Measurements from ENCODE around the gene HINFP.
"Not testable (repeated sequence)": the region's sequence is repeated elsewhere in the genome, so short reads cannot be mapped to it uniquely, and the experiment has no call there.

The HINFP gene

GRCh38 chr11:119125821-119126220 is 4.4 kb downstream of the HINFP start:
- no peak for DNase-seq
- Histone ChIP-seq H3K36me3 (peaks cover 40% of the 10 kb centered on the region), H3K27ac (no peak overlapping the region), H3K4me3 (ENCODE audit: low read depth, low read length) (no peak overlapping the region), H3K27me3 (ENCODE audit: insufficient read depth, low read depth, severe bottlenecking) (no peaks in the 10 kb centered on the region), H3K9me3 (ENCODE audit: severe bottlenecking) (no peaks in the 10 kb centered on the region)
- TF ChIP-seq CTCF (IDR thresholded peaks at IDR 0.05; ENCODE audit: low read depth, low read length): no peak

GRCh38 chr11:119126675-119127268 is 5.4 kb downstream of the HINFP start:
- H3K36me3 ChIP-seq: peaks cover 46% of the 10 kb centered on the region
- H3K27ac ChIP-seq: no peak overlapping the region
- H3K9me3 ChIP-seq (ENCODE audit: severe bottlenecking): no peaks in the 10 kb centered on the region
- DNase-seq: no peak
- no peak for TF ChIP-seq CTCF (IDR thresholded peaks at IDR 0.05; ENCODE audit: low read depth, low read length)
- no peak overlapping the region for H3K4me3 ChIP-seq (ENCODE audit: low read depth, low read length)
- no peaks in the 10 kb centered on the region for H3K27me3 ChIP-seq (ENCODE audit: insufficient read depth, low read depth, severe bottlenecking)

DNA sequence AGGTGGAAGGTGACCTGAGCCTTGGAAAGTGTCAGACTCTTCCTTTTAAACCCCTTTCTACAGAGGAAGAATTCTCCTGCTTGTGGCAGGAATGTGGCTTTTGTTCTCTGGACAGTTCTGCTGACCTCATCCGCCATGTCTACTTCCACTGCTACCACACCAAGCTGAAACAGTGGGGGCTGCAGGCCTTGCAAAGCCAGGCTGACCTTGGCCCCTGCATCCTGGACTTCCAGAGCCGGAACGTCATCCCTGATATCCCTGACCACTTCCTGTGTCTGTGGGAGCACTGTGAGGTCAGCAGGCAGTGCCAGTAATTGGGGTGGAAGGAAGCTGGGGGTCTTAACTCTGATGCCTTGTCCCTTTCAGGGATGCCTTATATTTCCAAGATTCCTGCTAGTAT is 9.3 kb downstream of the HINFP start:
- no peak for DNase-seq
- Histone ChIP-seq H3K4me3 (ENCODE audit: low read depth, low read length) (no peak overlapping the region), H3K27me3 (ENCODE audit: insufficient read depth, low read depth, severe bottlenecking) (no peaks in the 10 kb centered on the region), H3K27ac (no peak overlapping the region), H3K36me3 (peaks cover 63% of the 10 kb centered on the region), H3K9me3 (ENCODE audit: severe bottlenecking) (no peaks in the 10 kb centered on the region)
- TF ChIP-seq CTCF (IDR thresholded peaks at IDR 0.05; ENCODE audit: low read depth, low read length): no peak

DNA sequence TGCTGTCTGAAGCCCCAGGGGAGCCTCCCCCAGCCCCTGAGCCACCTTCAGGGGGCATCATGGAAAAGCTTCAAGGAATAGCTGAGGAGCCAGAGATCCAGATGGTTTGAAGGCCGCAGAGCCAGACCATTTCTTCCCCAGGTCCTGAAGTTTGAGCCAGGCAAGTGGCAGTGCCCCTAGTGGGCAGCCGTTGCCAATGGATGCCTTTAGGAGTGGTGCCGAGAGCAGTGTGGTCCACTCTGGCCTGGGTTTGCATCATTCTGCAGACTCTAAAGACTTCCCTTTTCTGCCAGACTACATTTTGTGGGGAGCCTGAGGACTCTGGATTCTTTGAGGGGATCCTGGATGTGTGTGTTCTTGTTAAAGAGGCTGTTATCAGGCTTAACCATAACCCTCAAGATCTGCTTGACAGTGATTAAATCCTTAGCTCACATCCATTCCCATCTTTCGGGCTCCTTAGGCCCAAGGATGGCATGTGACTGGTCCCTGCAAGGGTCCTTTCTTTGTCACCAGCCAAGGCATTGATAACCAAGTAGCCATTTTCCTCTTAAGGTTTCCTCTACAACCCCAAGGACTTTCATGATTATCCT is 13.1 kb downstream of the HINFP start:
- Histone ChIP-seq H3K27ac (no peak overlapping the region), H3K4me3 (ENCODE audit: low read depth, low read length) (no peak overlapping the region), H3K36me3 (peaks cover 53% of the 10 kb centered on the region), H3K27me3 (ENCODE audit: insufficient read depth, low read depth, severe bottlenecking) (no peaks in the 10 kb centered on the region), H3K9me3 (ENCODE audit: severe bottlenecking) (no peaks in the 10 kb centered on the region)
- no peak for DNase-seq
- peak; percentile 74 for TF ChIP-seq CTCF (IDR thresholded peaks at IDR 0.05; ENCODE audit: low read depth, low read length)

DNA sequence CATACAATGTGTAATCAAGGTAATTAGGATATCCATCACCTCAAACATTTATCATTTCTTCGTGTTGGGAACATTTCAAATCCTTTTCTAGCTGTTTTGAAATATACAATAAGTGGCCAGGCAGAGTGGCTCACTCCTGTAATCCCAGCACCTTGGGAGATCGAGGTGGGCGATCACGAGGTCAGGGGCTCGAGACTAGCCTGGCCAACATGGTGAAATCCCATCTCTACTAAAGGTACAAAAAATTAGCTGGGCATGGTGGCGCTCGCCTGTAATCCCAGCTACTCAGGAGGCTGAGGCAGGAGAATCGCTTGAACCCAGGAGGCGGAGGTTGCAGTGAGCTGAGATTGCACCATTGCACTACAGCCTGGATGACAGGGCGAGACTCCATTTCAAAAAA is 17.9 kb downstream of the HINFP start:
- not testable (repeated sequence) for H3K4me3 ChIP-seq (ENCODE audit: low read depth, low read length); H3K27me3 ChIP-seq (ENCODE audit: insufficient read depth, low read depth, severe bottlenecking); H3K36me3 ChIP-seq; H3K27ac ChIP-seq; H3K9me3 ChIP-seq (ENCODE audit: severe bottlenecking); DNase-seq

DNA sequence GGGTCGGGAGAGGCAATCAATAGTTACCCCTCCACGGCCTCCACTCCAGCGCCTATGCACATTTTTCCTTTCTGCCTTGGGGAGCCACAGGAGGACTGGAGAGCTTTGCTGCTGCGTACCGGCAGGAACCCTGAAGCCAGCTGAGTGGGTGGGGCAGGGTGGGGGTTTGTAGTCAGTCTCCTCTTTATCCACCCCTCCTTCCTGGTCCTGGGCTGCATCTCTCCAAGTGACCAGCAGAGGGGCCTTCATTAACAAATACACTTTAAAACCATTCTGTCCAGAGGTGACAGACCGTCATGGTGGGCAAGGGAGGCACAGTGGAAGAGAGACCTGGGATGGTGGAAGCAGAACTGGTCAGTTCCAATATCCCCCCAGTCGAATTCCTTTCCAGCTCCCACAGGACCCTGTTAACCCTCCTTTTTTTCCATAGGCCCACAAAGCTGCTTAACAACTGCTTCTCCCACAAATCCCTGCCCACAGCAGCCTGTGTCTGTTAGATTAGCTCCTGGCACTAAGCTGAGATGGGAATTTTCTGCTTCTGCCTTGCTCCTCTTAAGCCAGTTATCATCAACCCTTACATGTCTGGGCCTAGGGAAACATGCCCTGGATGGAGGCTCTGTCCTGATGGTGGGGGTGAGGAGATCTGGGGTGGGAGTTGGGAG is 23.6 kb downstream of the HINFP start:
- peak; percentile 93 for DNase-seq
- H3K27me3 ChIP-seq (ENCODE audit: insufficient read depth, low read depth, severe bottlenecking): no peaks in the 10 kb centered on the region
- no peaks in the 10 kb centered on the region for H3K36me3 ChIP-seq
- peak overlapping the region; percentile 20 for H3K4me3 ChIP-seq (ENCODE audit: low read depth, low read length)
- peak; percentile 64 for TF ChIP-seq CTCF (IDR thresholded peaks at IDR 0.05; ENCODE audit: low read depth, low read length)
- H3K27ac ChIP-seq: peak overlapping the region; percentile 82
- no peaks in the 10 kb centered on the region for H3K9me3 ChIP-seq (ENCODE audit: severe bottlenecking)
